K562 (cell line): ENCODE measurements around the gene P4HTM. TPM values are rescaled to one million over a fixed set of nuclear protein-coding genes. Genes with fewer than 3 reads are reported as not detected.

Experiments used
- ATAC-seq: fragments of 200-7000 bp; cut with Tn5 transposase; 3 replicates; pipeline ENCODE4 v1.9.1; 2020; ENCODE audit warnings: moderate library complexity
- BruUV-seq: library from RNA; stranded (reverse); fragments of 400-500 nt; replicated peaks from 2 replicates; lab custom pipeline; 2021; lab: Mats Ljungman, UMichigan
- CTCF ChIA-PET: fragments of 300-600 bp; formaldehyde crosslinking; extraction: SDS; loops from one replicate; lab custom pipeline; 2021; ENCODE audit warnings: low intra/inter-chr PET ratio; lab: Yijun Ruan, JAX
- POLR2A ChIA-PET: fragments of 300-600, 350-650 bp; sonication (Branson Sonifier 250); formaldehyde crosslinking; extraction: SDS; loops from one replicate; lab custom pipeline; 2021; ENCODE audit warnings: antibody characterized with exemption, inconsistent platforms; lab: Yijun Ruan, JAX
- DNase-seq, 4 experiments: peaks; one replicate each; pipeline versions ENCODE4 v3.0.0 to v3.0.0-alpha.2; 2011 to 2018; ENCODE audit warnings: low spot score in 3 of 4, mixed read lengths in 3 of 4; ENCODE audit errors: extremely low read depth in 1 of 4
- FAIRE-seq: peaks from 2 replicates; lab custom pipeline; 2011; peaks lifted over from hg19 to GRCh38; lab: Jason Lieb, UNC
- H2AFZ ChIP-seq: 2 replicates; pipeline ENCODE4 v1.6.0; 2011; ENCODE audit warnings: low read depth, low read length, control low read depth, inconsistent platforms
- H3K27ac ChIP-seq: fragments of 200-600 bp; 3 replicates; pipeline ENCODE4 v1.8.0; 2011; ENCODE audit warnings: low read depth, mild to moderate bottlenecking, control low read depth, inconsistent platforms, low read length, moderate library complexity, mixed read lengths; ENCODE audit errors: extremely low read depth
- H3K27me3 ChIP-seq, 2 experiments: fragments of 300-600 bp in 1 of 2; 2 replicates in 1 of 2; 3 replicates in 1 of 2; pipeline versions ENCODE4 v1.6.0 to v1.8.0; 2011; ENCODE audit warnings: inconsistent platforms in 2 of 2, low read length in 2 of 2, mild to moderate bottlenecking in 1 of 2, mixed read lengths in 1 of 2, moderate library complexity in 1 of 2; ENCODE audit not compliant: control insufficient read depth in 2 of 2, insufficient read depth in 2 of 2
- H3K36me3 ChIP-seq: fragments of 300-600 bp; 3 replicates; pipeline ENCODE4 v1.8.0; 2011; ENCODE audit warnings: mild to moderate bottlenecking, low read length, inconsistent platforms; ENCODE audit not compliant: control insufficient read depth, insufficient read depth
- H3K4me1 ChIP-seq, 2 experiments: fragments of 200-600 bp in 1 of 2; replicated peaks in 1 of 2; 2 replicates in 1 of 2; 3 replicates in 1 of 2; pipeline versions ENCODE4 v1.5.1 to v1.8.0; 2011; ENCODE audit warnings: inconsistent platforms in 2 of 2, low read length in 2 of 2, mild to moderate bottlenecking in 1 of 2, mixed read lengths in 1 of 2, moderate library complexity in 1 of 2; ENCODE audit not compliant: control insufficient read depth in 2 of 2, insufficient read depth in 2 of 2
- H3K4me2 ChIP-seq: 2 replicates; pipeline ENCODE4 v1.6.1; 2011; ENCODE audit warnings: low read length, control low read depth, inconsistent platforms, mixed read lengths; ENCODE audit not compliant: insufficient read depth
- H3K4me3 ChIP-seq: fragments of 200-600 bp; sonication (generic), shearing (Covaris generic); 2 replicates; pipeline ENCODE4 v1.5.1; 2016; ENCODE audit warnings: control low read depth, inconsistent platforms
- H3K79me2 ChIP-seq: fragments of 200-600 bp; 3 replicates; pipeline ENCODE4 v1.8.0; 2011; ENCODE audit warnings: low read length, inconsistent platforms; ENCODE audit not compliant: control insufficient read depth, insufficient read depth
- H3K9ac ChIP-seq, 2 experiments: 2 replicates each; pipeline versions ENCODE4 v1.6.0 to v1.6.1; 2011; ENCODE audit warnings: low read depth in 2 of 2, low read length in 2 of 2, control low read depth in 1 of 2, inconsistent platforms in 1 of 2, mild to moderate bottlenecking in 1 of 2, mixed read lengths in 1 of 2; ENCODE audit not compliant: insufficient read depth in 1 of 2
- H3K9me1 ChIP-seq: one replicate; pipeline ENCODE4 v1.6.0; 2011; ENCODE audit warnings: inconsistent platforms, mild to moderate bottlenecking, low read length, moderate library complexity; ENCODE audit not compliant: control insufficient read depth, insufficient read depth
- H3K9me3 ChIP-seq: replicated peaks from 2 replicates; pipeline ENCODE4 v1.5.1; 2011; ENCODE audit warnings: low read depth, low read length, inconsistent platforms; ENCODE audit not compliant: control insufficient read depth, insufficient read depth
- H4K20me1 ChIP-seq: replicated peaks from 2 replicates; pipeline ENCODE4 v1.6.1; 2011; ENCODE audit warnings: low read length, inconsistent platforms, mixed read lengths; ENCODE audit not compliant: control insufficient read depth, insufficient read depth
- CEBPB ChIP-seq: fragments of 450-650 bp; IDR thresholded peaks from 2 replicates; pipeline ENCODE4 v1.6.1; 2016; ENCODE audit warnings: missing genetic modification characterization, missing compliant biosample characterization
- CHCHD3 ChIP-seq: fragments of 250-450 bp; sonication (Bioruptor Pico); IDR thresholded peaks from 2 replicates; pipeline ENCODE4 v2.1.2; 2022; ENCODE audit warnings: mild to moderate bottlenecking
- DMBX1 ChIP-seq: fragments of 250-450 bp; sonication (Bioruptor Pico); IDR thresholded peaks from 2 replicates; pipeline ENCODE4 v1.8.0; 2022; ENCODE audit warnings: inconsistent platforms, mild to moderate bottlenecking, moderate library complexity, borderline replicate concordance
- GTF2F1 ChIP-seq: IDR thresholded peaks from 2 replicates; pipeline ENCODE4 v1.6.1; 2011; ENCODE audit warnings: low read depth, low read length, improper control_type of control experiment
- MLX ChIP-seq, 2 experiments: fragments of 450-650 bp in 1 of 2; sonication (generic) in 1 of 2; formaldehyde crosslinking; conservative IDR thresholded peaks; 2 replicates each; pipeline versions ENCODE4 v1.4.0 to v1.8.1; 2020 to 2022; ENCODE audit warnings: mild to moderate bottlenecking in 1 of 2, missing genetic modification reagents in 1 of 2
- NFYB ChIP-seq: IDR thresholded peaks from 2 replicates; pipeline ENCODE4 v1.6.1; 2011; ENCODE audit warnings: mild to moderate bottlenecking, moderate library complexity; ENCODE audit not compliant: insufficient read length; ENCODE audit errors: extremely low read depth
- PREB ChIP-seq: sonication (generic); formaldehyde crosslinking; IDR thresholded peaks from 2 replicates; pipeline ENCODE4 v1.8.1; 2023; ENCODE audit warnings: mild to moderate bottlenecking, missing genetic modification reagents
- ZKSCAN8 ChIP-seq: fragments of 200-800 bp; sonication (Bioruptor generic); IDR thresholded peaks from 2 replicates; pipeline ENCODE4 v1.6.1; 2016; ENCODE audit warnings: missing genetic modification characterization, missing compliant biosample characterization
- ZNF408 ChIP-seq: fragments of 250-450 bp; sonication (Bioruptor Pico); IDR thresholded peaks from 2 replicates; pipeline ENCODE4 v1.4.0; 2020; ENCODE audit warnings: low read depth, mild to moderate bottlenecking, moderate library complexity
- WGBS: fragments of 100-300 bp; shearing (Covaris generic); methylation state at CpG from one replicate; pipeline ENCODE4 v1.1.6; 2016; ENCODE audit warnings: low coverage, mixed read lengths; ENCODE audit not compliant: insufficient coverage; ENCODE audit errors: missing lambda C conversion rate; 5-methylcytosine and 5-hydroxymethylcytosine counted together
- in situ Hi-C: fragments of 300-500 bp; cut with MboI; formaldehyde crosslinking; loops from 4 replicates; pipeline ENCODE4 v1.15.0; 2018; ENCODE audit warnings: inconsistent platforms, mixed read lengths
- intact Hi-C: fragments of 100-400 bp; cut with micrococcal nuclease; formaldehyde crosslinking; loops from 2 replicates; pipeline ENCODE4 v1.14.2; 2022
- polyA plus RNA-seq, 8 experiments: library from polyadenylated mRNA; depleted of rRNA in 4 of 8; stranded (reverse) in 5 of 8; unstranded in 3 of 8; fragments of >200 nt; fragmentation: Nextera tagmentation in 2 of 8; fragmentation: Illumina TruSeq in 1 of 8; extraction: Ambion mirVana in 2 of 8; extraction: Trizol in 1 of 8; gene quantifications; 2 replicates each; pipeline versions ENCODE4 v1.2.1 to v1.2.3, GENCODE V29; 2011 to 2014; ENCODE audit warnings: inconsistent platforms in 1 of 8, missing spikeins in 1 of 8
- total RNA-seq, 7 experiments: library from RNA; depleted of rRNA in 6 of 7; stranded (reverse); fragments of >200 nt in 6 of 7; fragmentation: Illumina TruSeq in 2 of 7; extraction: Trizol in 2 of 7; gene quantifications; 2 replicates each; pipeline versions ENCODE4 v1.2.1 to v1.2.3, GENCODE V29; 2011 to 2021; ENCODE audit warnings: low replicate concordance in 1 of 7
- TF ChIP-seq, protein P1 (sequence below): fragments of 200-800 bp; sonication (Bioruptor generic); IDR thresholded peaks from 2 replicates; pipeline ENCODE4 v1.6.1; 2016; ENCODE audit warnings: missing genetic modification characterization, missing compliant biosample characterization
- TF ChIP-seq, protein P2 (sequence below): fragments of 250-450 bp; sonication (Bioruptor Pico); IDR thresholded peaks from 2 replicates; pipeline ENCODE4 v1.8.0; 2022; ENCODE audit warnings: moderate library complexity, mild to moderate bottlenecking, inconsistent platforms
- TF ChIP-seq, protein P3 (sequence below): fragments of 450-650 bp; IDR thresholded peaks from 2 replicates; pipeline ENCODE4 v1.6.1; 2016; ENCODE audit warnings: antibody characterized with exemption

P4HTM gene
- total and polyA plus RNA-seq, 9 of the 15 experiments (the other 6 are each of a cell fraction or from before 2014, with no cell fraction given): 0.09 to 0.66 (median 0.25) TPM; not detected in 2

DNA sequence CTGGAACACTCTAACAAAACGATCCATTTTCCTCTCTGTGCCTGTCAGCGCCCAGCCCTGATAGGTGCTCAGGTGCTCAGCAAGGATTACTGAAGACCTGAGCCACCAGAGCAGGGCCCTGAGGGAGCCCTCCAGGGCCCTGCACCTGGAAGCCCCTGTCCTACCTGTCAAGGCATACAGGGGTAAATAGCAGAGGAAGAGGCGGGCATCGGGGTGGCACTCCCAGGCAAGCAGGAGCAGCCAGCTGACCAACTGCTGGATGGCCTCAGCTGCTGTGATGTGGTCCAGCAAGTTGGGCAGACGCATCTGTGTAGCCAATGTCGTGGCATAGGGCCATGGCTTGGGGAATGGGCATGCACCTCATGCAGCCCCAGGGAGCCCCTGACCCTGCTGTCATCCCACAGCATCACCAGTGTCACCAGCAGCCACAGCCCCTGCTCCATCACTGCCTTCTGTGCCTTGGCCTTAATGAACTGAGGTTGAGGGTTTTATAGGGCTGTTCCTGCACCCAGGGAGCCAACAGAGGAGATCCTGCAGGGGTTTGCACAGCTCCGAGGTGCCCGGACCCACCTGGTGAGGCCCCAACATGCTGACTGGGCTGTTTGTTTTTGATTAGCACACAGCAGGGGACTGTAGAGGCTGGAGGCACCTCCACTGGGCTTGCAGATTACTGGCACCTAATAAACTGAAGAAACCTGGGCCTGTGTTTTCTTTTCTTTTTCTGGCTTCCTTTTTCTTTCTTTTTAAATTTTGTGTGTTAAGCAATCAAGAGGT is 9.2 kb downstream of the P4HTM start:
- BruUV-seq: no TSS peak
- no peaks in the 10 kb centered on the region for H4K20me1 ChIP-seq
- no peak overlapping the region; a peak in 1 of 4 replicates for H3K9ac ChIP-seq
- H2AFZ ChIP-seq: no peak overlapping the region
- WGBS: 7% methylated on average over 6 of the region's 8 CpGs
- H3K9me1 ChIP-seq: no peaks in the 10 kb centered on the region
- no peaks in the 10 kb centered on the region for H3K79me2 ChIP-seq
- DNase-seq: no peak
- no peaks in the 10 kb centered on the region for H3K36me3 ChIP-seq
- in situ Hi-C loops (no loop called here), intact Hi-C loops (no loop called here)
- POLR2A ChIA-PET: no interaction called here
- no peak overlapping the region for H3K4me3 ChIP-seq
- H3K27me3 ChIP-seq: no peaks in the 10 kb centered on the region
- H3K4me1 ChIP-seq: peaks cover 0 to 10% of the 10 kb centered on the region in 2 experiments; a peak in 2 of 5 replicates
- H3K4me2 ChIP-seq: no peak overlapping the region
- no peak for FAIRE-seq
- ATAC-seq: no peak
- TF ChIP-seq MLX (CRISPR knock-in tag; conservative IDR thresholded peaks at IDR 0.05): no peak
- TF ChIP-seq ZKSCAN8 (CRISPR knock-in tag): no peak
- TF ChIP-seq GTF2F1: no peak
- TF ChIP-seq, protein P1, sequence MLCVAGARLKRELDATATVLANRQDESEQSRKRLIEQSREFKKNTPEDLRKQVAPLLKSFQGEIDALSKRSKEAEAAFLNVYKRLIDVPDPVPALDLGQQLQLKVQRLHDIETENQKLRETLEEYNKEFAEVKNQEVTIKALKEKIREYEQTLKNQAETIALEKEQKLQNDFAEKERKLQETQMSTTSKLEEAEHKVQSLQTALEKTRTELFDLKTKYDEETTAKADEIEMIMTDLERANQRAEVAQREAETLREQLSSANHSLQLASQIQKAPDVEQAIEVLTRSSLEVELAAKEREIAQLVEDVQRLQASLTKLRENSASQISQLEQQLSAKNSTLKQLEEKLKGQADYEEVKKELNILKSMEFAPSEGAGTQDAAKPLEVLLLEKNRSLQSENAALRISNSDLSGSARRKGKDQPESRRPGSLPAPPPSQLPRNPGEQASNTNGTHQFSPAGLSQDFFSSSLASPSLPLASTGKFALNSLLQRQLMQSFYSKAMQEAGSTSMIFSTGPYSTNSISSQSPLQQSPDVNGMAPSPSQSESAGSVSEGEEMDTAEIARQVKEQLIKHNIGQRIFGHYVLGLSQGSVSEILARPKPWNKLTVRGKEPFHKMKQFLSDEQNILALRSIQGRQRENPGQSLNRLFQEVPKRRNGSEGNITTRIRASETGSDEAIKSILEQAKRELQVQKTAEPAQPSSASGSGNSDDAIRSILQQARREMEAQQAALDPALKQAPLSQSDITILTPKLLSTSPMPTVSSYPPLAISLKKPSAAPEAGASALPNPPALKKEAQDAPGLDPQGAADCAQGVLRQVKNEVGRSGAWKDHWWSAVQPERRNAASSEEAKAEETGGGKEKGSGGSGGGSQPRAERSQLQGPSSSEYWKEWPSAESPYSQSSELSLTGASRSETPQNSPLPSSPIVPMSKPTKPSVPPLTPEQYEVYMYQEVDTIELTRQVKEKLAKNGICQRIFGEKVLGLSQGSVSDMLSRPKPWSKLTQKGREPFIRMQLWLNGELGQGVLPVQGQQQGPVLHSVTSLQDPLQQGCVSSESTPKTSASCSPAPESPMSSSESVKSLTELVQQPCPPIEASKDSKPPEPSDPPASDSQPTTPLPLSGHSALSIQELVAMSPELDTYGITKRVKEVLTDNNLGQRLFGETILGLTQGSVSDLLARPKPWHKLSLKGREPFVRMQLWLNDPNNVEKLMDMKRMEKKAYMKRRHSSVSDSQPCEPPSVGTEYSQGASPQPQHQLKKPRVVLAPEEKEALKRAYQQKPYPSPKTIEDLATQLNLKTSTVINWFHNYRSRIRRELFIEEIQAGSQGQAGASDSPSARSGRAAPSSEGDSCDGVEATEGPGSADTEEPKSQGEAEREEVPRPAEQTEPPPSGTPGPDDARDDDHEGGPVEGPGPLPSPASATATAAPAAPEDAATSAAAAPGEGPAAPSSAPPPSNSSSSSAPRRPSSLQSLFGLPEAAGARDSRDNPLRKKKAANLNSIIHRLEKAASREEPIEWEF (CRISPR knock-in tag): no peak
- no peak for TF ChIP-seq CEBPB (tag)
- no peak for TF ChIP-seq ZNF408 (CRISPR knock-in tag)
- no peak for TF ChIP-seq NFYB
- TF ChIP-seq, protein P2, sequence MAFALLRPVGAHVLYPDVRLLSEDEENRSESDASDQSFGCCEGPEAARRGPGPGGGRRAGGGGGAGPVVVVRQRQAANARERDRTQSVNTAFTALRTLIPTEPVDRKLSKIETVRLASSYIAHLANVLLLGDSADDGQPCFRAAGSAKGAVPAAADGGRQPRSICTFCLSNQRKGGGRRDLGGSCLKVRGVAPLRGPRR (CRISPR knock-in tag): no peak
- no peak for TF ChIP-seq PREB (CRISPR knock-in tag)
- no peak for TF ChIP-seq DMBX1 (CRISPR knock-in tag)
- no peak for TF ChIP-seq CHCHD3 (CRISPR knock-in tag)
- TF ChIP-seq, protein P3, sequence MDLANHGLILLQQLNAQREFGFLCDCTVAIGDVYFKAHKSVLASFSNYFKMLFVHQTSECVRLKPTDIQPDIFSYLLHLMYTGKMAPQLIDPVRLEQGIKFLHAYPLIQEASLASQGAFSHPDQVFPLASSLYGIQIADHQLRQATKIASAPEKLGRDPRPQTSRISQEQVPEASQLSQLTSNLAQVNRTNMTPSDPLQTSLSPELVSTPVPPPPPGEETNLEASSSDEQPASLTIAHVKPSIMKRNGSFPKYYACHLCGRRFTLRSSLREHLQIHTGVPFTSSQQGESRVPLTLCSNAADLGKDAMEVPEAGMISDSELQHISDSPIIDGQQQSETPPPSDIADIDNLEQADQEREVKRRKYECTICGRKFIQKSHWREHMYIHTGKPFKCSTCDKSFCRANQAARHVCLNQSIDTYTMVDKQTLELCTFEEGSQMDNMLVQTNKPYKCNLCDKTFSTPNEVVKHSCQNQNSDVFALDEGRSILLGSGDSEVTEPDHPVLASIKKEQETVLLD: no peak
- H3K9me3 ChIP-seq: no peaks in the 10 kb centered on the region
- H3K27ac ChIP-seq: no peak overlapping the region
- CTCF ChIA-PET: no interaction called here
